ENCODE measurements around the gene ADAMTS6. TPM values are rescaled to one million over a fixed set of nuclear protein-coding genes. Genes with fewer than 3 reads are reported as not detected.

The ADAMTS6 gene
- total and polyA plus RNA-seq, 3 experiments from 2014 or later: 0.23 to 1.2 (median 0.93) TPM

- POLR2A ChIA-PET: no interaction called here
Measured at GRCh38 chr5:65149827-65150226, 331.9 kb downstream of the ADAMTS6 start.

GRCh38 chr5:65144136-65144871, 337.4 kb downstream of the ADAMTS6 start:
- Mint-ChIP-seq H3K4me3 (no peak overlapping the region), H3K4me1 (no peaks in the 10 kb centered on the region), H3K36me3 (no peaks in the 10 kb centered on the region), H3K27me3 (peaks cover 5% of the 10 kb centered on the region in 2 donors), H3K27ac (no peak overlapping the region), H3K9me3 (no peaks in the 10 kb centered on the region)
- Histone ChIP-seq H3K4me1 (ENCODE audit: insufficient read depth, low read length) (no peaks in the 10 kb centered on the region), H3K27ac (ENCODE audit: low read depth, low read length) (no peak overlapping the region), H3K27me3 (ENCODE audit: insufficient read depth, low read length, poor library complexity, severe bottlenecking) (no peaks in the 10 kb centered on the region), H3K4me3 (ENCODE audit: low read length) (no peak overlapping the region), H3K9me3 (ENCODE audit: low read length) (no peaks in the 10 kb centered on the region), H3K36me3 (ENCODE audit: insufficient read depth, low read length) (no peaks in the 10 kb centered on the region)
- ChIA-PET CTCF (no interaction called here), POLR2A (no interaction called here)
- DNase-seq: no peak

More at GRCh38 chr5:65149827-65150226, 331.9 kb downstream of the ADAMTS6 start:
- Histone ChIP-seq H3K36me3 (ENCODE audit: insufficient read depth, low read length) (no peaks in the 10 kb centered on the region), H3K4me3 (ENCODE audit: low read length) (no peak overlapping the region), H3K27ac (ENCODE audit: low read depth, low read length) (no peak overlapping the region), H3K9me3 (ENCODE audit: low read length) (no peaks in the 10 kb centered on the region), H3K27me3 (ENCODE audit: insufficient read depth, low read length, poor library complexity, severe bottlenecking) (no peaks in the 10 kb centered on the region), H3K4me1 (ENCODE audit: insufficient read depth, low read length) (no peaks in the 10 kb centered on the region)
- CTCF ChIA-PET: no interaction called here
- Mint-ChIP-seq H3K27me3 (peaks cover 3% of the 10 kb centered on the region in 2 donors), H3K27ac (no peak overlapping the region), H3K36me3 (no peaks in the 10 kb centered on the region), H3K9me3 (no peaks in the 10 kb centered on the region), H3K4me1 (no peaks in the 10 kb centered on the region), H3K4me3 (no peak overlapping the region)
- DNase-seq: no peak

DNA sequence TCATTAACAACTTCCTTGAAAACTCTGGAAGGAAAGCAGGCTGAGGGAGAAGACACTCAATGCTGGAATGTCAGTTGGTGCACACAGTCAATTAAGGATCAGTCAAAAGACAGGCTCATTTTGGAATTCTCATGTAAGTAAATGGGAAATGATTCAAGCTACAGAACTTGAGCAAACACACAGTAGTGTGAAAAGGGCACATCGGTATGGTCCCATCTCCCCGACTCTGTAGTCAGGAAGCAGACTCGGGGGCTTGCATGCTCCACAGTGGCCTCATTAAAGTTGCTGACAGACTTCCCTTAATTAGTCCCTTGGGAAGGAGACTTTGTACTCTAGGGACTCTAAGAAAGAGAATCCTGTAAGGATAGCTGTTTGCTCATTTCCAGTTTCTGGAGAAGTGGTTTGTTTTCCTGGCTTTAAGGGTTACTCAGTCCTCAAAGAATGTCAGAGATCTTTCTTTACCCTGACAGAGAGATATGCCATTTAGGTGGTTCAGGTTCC, 339.2 kb downstream of the ADAMTS6 start:
- Histone ChIP-seq H3K27ac (ENCODE audit: low read depth, low read length) (no peak overlapping the region), H3K27me3 (ENCODE audit: insufficient read depth, low read length, poor library complexity, severe bottlenecking) (no peaks in the 10 kb centered on the region), H3K4me1 (ENCODE audit: insufficient read depth, low read length) (no peaks in the 10 kb centered on the region), H3K4me3 (ENCODE audit: low read length) (no peak overlapping the region), H3K9me3 (ENCODE audit: low read length) (no peaks in the 10 kb centered on the region), H3K36me3 (ENCODE audit: insufficient read depth, low read length) (no peaks in the 10 kb centered on the region)
- peaks cover 5% of the 10 kb centered on the region in 2 donors for H3K27me3 Mint-ChIP-seq
- POLR2A ChIA-PET: no interaction called here
- peaks cover 0 to 2% (median 0%) of the 10 kb centered on the region in 3 donors for H3K36me3 Mint-ChIP-seq
- no peak overlapping the region for H3K27ac Mint-ChIP-seq
- H3K9me3 Mint-ChIP-seq: no peaks in the 10 kb centered on the region
- H3K4me3 Mint-ChIP-seq: no peak overlapping the region
- no peaks in the 10 kb centered on the region for H3K4me1 Mint-ChIP-seq
- DNase-seq: no peak
- CTCF ChIA-PET: no interaction called here

- H3K9me3 ChIP-seq (ENCODE audit: low read length): no peaks in the 10 kb centered on the region
- H3K9me3 Mint-ChIP-seq: no peaks in the 10 kb centered on the region
Measured at GRCh38 chr5:65142016-65142415, 339.7 kb downstream of the ADAMTS6 start.

GRCh38 chr5:65141493-65141892, 340.2 kb downstream of the ADAMTS6 start:
- CTCF ChIA-PET: no interaction called here
- Mint-ChIP-seq H3K36me3 (peaks cover 0 to 2% (median 0%) of the 10 kb centered on the region in 3 donors), H3K27ac (no peak overlapping the region), H3K27me3 (peaks cover 4 to 5% of the 10 kb centered on the region in 2 donors), H3K4me1 (no peaks in the 10 kb centered on the region), H3K4me3 (no peak overlapping the region), H3K9me3 (no peaks in the 10 kb centered on the region)
- no peak for DNase-seq
- no peaks in the 10 kb centered on the region for H3K4me1 ChIP-seq (ENCODE audit: insufficient read depth, low read length)
- H3K4me3 ChIP-seq (ENCODE audit: low read length): no peak overlapping the region
- no peak overlapping the region for H3K27ac ChIP-seq (ENCODE audit: low read depth, low read length)
- no peaks in the 10 kb centered on the region for H3K36me3 ChIP-seq (ENCODE audit: insufficient read depth, low read length)
- no peaks in the 10 kb centered on the region for H3K9me3 ChIP-seq (ENCODE audit: low read length)
- H3K27me3 ChIP-seq (ENCODE audit: insufficient read depth, low read length, poor library complexity, severe bottlenecking): no peaks in the 10 kb centered on the region
- POLR2A ChIA-PET: no interaction called here

More at GRCh38 chr5:65142016-65142415, 339.7 kb downstream of the ADAMTS6 start:
- Mint-ChIP-seq H3K27me3 (peaks cover 4 to 5% of the 10 kb centered on the region in 2 donors), H3K36me3 (peaks cover 0 to 2% (median 0%) of the 10 kb centered on the region in 3 donors), H3K27ac (no peak overlapping the region), H3K4me3 (no peak overlapping the region), H3K4me1 (no peaks in the 10 kb centered on the region)
- Histone ChIP-seq H3K4me1 (ENCODE audit: insufficient read depth, low read length) (no peaks in the 10 kb centered on the region), H3K36me3 (ENCODE audit: insufficient read depth, low read length) (no peaks in the 10 kb centered on the region), H3K27ac (ENCODE audit: low read depth, low read length) (no peak overlapping the region), H3K27me3 (ENCODE audit: insufficient read depth, low read length, poor library complexity, severe bottlenecking) (no peaks in the 10 kb centered on the region), H3K4me3 (ENCODE audit: low read length) (no peak overlapping the region)
- CTCF ChIA-PET: no interaction called here
- POLR2A ChIA-PET: no interaction called here
- no peak for DNase-seq

DNA sequence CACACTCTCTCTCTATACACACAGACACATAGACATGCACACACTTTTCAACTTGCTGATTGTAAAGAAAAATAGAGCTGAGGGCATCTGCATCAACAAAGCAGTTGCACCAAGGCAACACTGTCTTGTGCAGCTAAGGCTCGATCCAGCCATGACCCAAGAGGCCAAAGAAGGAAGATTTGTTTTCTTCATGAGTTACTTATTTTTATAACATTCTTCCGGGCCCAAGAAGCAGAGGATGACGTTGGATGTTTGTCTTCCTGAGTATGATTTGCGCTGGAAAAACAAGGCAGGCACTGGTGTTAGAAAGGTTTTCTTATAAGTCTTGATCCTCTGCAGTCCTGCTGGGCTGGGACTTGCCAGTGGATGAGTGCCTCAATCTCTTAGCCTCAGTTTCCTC, 344.1 kb downstream of the ADAMTS6 start:
- Mint-ChIP-seq H3K4me1 (no peaks in the 10 kb centered on the region), H3K9me3 (no peaks in the 10 kb centered on the region), H3K4me3 (no peak overlapping the region), H3K36me3 (peaks cover 0 to 2% (median 0%) of the 10 kb centered on the region in 3 donors), H3K27me3 (no peaks in the 10 kb centered on the region), H3K27ac (peak overlapping the region in 1 of 8 donors; percentile 5)
- Histone ChIP-seq H3K9me3 (ENCODE audit: low read length) (no peaks in the 10 kb centered on the region), H3K27ac (ENCODE audit: low read depth, low read length) (no peak overlapping the region), H3K4me1 (ENCODE audit: insufficient read depth, low read length) (no peaks in the 10 kb centered on the region), H3K36me3 (ENCODE audit: insufficient read depth, low read length) (no peaks in the 10 kb centered on the region), H3K4me3 (ENCODE audit: low read length) (no peak overlapping the region), H3K27me3 (ENCODE audit: insufficient read depth, low read length, poor library complexity, severe bottlenecking) (no peaks in the 10 kb centered on the region)
- DNase-seq: no peak
- ChIA-PET POLR2A (no interaction called here), CTCF (no interaction called here)

- no peak for DNase-seq
Measured at GRCh38 chr5:65133477-65134110, 348.1 kb downstream of the ADAMTS6 start.

GRCh38 chr5:65132386-65132785, 349.3 kb downstream of the ADAMTS6 start:
- H3K4me1 ChIP-seq (ENCODE audit: insufficient read depth, low read length): no peaks in the 10 kb centered on the region
- POLR2A ChIA-PET: no interaction called here
- H3K4me3 Mint-ChIP-seq: no peak overlapping the region
- H3K36me3 Mint-ChIP-seq: no peaks in the 10 kb centered on the region
- H3K27me3 ChIP-seq (ENCODE audit: insufficient read depth, low read length, poor library complexity, severe bottlenecking): no peaks in the 10 kb centered on the region
- no peaks in the 10 kb centered on the region for H3K9me3 Mint-ChIP-seq
- CTCF ChIA-PET: no interaction called here
- H3K4me3 ChIP-seq (ENCODE audit: low read length): no peak overlapping the region
- H3K4me1 Mint-ChIP-seq: no peaks in the 10 kb centered on the region
- peaks cover 0 to 4% of the 10 kb centered on the region in 2 donors for H3K27me3 Mint-ChIP-seq
- H3K27ac Mint-ChIP-seq: no peak overlapping the region
- H3K27ac ChIP-seq (ENCODE audit: low read depth, low read length): no peak overlapping the region
- H3K9me3 ChIP-seq (ENCODE audit: low read length): no peaks in the 10 kb centered on the region
- no peak for DNase-seq
- no peaks in the 10 kb centered on the region for H3K36me3 ChIP-seq (ENCODE audit: insufficient read depth, low read length)

More at GRCh38 chr5:65133477-65134110, 348.1 kb downstream of the ADAMTS6 start:
- no peaks in the 10 kb centered on the region for H3K9me3 Mint-ChIP-seq
- Histone ChIP-seq H3K36me3 (ENCODE audit: insufficient read depth, low read length) (no peaks in the 10 kb centered on the region), H3K27me3 (ENCODE audit: insufficient read depth, low read length, poor library complexity, severe bottlenecking) (no peaks in the 10 kb centered on the region), H3K9me3 (ENCODE audit: low read length) (no peaks in the 10 kb centered on the region), H3K4me3 (ENCODE audit: low read length) (no peak overlapping the region), H3K27ac (ENCODE audit: low read depth, low read length) (no peak overlapping the region), H3K4me1 (ENCODE audit: insufficient read depth, low read length) (no peaks in the 10 kb centered on the region)
- H3K36me3 Mint-ChIP-seq: peaks cover 0 to 2% (median 0%) of the 10 kb centered on the region in 3 donors
- POLR2A ChIA-PET: no interaction called here
- H3K4me1 Mint-ChIP-seq: no peaks in the 10 kb centered on the region
- CTCF ChIA-PET: no interaction called here
- peaks cover 0 to 4% of the 10 kb centered on the region in 2 donors for H3K27me3 Mint-ChIP-seq
- no peak overlapping the region for H3K27ac Mint-ChIP-seq
- no peak overlapping the region for H3K4me3 Mint-ChIP-seq

Data from CD8-positive, alpha-beta memory T cell (primary cell).